ENCODE results near the gene GALNT18. TPM values are rescaled to one million over a fixed set of nuclear protein-coding genes. Genes with fewer than 3 reads are reported as not detected.
A peak's percentile ranks its signal among the peaks of the same experiment; 100 is the strongest.

The GALNT18 gene
- total RNA-seq, 1 donor = 11.7 TPM

DNA sequence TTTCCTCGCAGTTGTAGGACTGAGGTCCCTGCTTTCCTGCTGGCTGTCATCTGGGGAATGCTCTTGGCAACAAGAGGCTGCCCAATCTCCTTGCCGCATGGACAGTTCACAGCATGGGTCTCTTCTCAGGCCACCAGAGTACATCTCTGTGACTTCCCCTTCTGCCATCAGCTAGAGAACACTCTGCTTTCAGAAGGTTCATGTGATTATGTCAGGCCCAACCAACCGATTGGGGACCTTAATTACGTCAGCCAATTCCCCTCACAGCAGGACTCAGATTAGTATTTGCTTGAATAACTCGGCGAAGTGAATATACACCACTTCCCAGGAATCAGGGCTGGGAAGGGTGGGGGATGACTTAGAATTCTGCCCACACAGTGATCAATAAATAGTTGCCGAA, 206.8 kb downstream of the GALNT18 start:
- TF ChIP-seq, protein P1, sequence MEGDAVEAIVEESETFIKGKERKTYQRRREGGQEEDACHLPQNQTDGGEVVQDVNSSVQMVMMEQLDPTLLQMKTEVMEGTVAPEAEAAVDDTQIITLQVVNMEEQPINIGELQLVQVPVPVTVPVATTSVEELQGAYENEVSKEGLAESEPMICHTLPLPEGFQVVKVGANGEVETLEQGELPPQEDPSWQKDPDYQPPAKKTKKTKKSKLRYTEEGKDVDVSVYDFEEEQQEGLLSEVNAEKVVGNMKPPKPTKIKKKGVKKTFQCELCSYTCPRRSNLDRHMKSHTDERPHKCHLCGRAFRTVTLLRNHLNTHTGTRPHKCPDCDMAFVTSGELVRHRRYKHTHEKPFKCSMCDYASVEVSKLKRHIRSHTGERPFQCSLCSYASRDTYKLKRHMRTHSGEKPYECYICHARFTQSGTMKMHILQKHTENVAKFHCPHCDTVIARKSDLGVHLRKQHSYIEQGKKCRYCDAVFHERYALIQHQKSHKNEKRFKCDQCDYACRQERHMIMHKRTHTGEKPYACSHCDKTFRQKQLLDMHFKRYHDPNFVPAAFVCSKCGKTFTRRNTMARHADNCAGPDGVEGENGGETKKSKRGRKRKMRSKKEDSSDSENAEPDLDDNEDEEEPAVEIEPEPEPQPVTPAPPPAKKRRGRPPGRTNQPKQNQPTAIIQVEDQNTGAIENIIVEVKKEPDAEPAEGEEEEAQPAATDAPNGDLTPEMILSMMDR (IDR thresholded peaks at IDR 0.05; ENCODE audit: insufficient read depth, low read depth, low read length) = no peak
- no peak for DNase-seq (ENCODE audit: low read depth)
- no peak overlapping the region for H3K4me3 ChIP-seq (ENCODE audit: low read depth, low read length)

DNA sequence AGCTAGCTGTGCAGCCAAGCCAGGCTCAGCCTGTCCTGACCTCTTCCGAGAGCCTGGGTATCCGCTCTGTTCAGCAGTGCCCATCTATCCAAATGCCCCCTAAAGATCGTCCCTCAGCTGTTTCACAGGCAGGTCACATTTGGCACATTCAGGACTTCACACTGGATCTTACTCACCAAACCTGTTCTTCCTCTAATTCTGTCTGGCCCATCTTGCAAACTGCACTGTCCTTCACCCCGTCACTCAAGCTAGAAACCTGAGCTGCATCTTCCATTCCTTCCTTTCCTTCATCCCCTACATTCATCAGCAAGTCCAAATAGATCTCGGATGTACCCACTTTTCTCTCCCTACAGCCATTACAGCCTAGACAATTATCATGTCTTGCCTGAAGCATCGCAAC, 208.0 kb downstream of the GALNT18 start:
- no peak overlapping the region for H3K4me3 ChIP-seq (ENCODE audit: low read depth, low read length)
- TF ChIP-seq, protein P1 (IDR thresholded peaks at IDR 0.05; ENCODE audit: insufficient read depth, low read depth, low read length) = no peak
- no peak for DNase-seq (ENCODE audit: low read depth)

DNA sequence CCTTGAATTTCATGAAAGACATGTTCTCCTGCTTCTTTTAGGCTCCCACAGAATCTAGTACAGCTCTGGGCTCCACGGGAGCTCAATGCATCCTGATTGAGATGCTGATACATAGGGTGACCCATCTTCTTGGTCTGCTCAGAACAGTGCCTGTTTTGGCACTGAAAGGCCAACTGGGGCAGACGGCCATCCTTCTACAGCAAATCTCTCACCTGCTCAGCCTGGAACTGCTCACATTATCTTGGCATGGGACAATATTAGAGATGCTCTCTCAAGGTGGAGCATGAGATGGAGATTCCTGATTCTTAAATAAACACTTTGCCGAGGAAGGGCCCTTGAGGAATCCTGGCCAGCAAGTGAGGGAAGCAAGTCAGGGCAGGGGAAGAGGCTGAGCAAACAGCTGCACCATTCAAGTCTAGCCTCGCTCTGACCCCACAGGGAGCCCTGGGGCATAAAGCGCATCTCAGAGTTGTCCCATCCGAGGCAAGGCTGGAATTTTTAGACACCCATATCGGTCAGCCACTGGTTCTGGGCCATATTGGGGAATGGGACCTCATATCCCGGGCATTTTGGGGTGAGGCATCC, 210.3 kb downstream of the GALNT18 start:
- TF ChIP-seq, protein P1 (IDR thresholded peaks at IDR 0.05; ENCODE audit: insufficient read depth, low read depth, low read length) = no peak
- no peak overlapping the region for H3K4me3 ChIP-seq (ENCODE audit: low read depth, low read length)
- no peak for DNase-seq (ENCODE audit: low read depth)

DNA sequence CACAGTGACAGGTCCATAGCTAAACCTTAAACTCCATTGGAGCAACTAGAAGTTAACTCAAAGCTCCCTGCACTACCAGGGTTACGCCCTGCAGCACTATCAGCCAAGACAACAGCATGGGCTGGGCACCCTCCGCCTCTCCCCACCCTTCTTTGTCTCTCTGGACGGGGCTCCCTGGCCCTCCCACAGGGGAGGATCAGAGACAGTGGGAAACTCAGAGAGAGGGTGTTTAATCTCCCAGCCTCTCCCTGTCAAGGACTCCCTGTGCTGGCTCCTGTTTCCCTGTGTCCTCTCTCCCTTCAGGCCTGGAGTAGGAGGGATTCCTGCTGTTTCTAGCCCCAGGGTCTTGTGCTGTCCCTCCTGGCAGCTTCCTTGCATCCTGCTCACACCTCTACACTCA, 211.9 kb downstream of the GALNT18 start:
- TF ChIP-seq, protein P1 (IDR thresholded peaks at IDR 0.05; ENCODE audit: insufficient read depth, low read depth, low read length) = no peak
- no peak overlapping the region for H3K4me3 ChIP-seq (ENCODE audit: low read depth, low read length)
- no peak for DNase-seq (ENCODE audit: low read depth)

DNA sequence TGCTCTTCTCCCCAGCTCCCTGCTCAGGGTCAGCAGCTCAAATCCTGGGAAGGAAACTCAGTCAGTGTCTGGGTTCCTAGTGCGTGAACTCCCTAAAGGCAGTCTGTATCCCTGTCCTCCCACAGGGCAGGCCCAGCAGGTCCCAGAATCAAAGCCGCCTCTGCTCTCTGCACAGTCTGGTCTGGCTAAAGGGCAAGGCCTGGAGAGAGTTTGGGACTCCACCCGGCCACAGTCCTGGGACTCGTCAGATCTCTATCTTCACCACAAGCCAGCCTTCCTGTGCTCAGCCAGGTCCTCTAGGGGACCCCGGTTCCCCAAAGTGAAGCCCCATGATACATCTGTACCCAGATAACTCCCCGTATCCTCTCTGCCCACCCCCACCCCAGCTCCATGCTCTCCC, 212.6 kb downstream of the GALNT18 start:
- H3K4me3 ChIP-seq (ENCODE audit: low read depth, low read length) = no peak overlapping the region
- TF ChIP-seq, protein P1 (IDR thresholded peaks at IDR 0.05; ENCODE audit: insufficient read depth, low read depth, low read length) = no peak
- DNase-seq (ENCODE audit: low read depth) = peak; percentile 19

DNA sequence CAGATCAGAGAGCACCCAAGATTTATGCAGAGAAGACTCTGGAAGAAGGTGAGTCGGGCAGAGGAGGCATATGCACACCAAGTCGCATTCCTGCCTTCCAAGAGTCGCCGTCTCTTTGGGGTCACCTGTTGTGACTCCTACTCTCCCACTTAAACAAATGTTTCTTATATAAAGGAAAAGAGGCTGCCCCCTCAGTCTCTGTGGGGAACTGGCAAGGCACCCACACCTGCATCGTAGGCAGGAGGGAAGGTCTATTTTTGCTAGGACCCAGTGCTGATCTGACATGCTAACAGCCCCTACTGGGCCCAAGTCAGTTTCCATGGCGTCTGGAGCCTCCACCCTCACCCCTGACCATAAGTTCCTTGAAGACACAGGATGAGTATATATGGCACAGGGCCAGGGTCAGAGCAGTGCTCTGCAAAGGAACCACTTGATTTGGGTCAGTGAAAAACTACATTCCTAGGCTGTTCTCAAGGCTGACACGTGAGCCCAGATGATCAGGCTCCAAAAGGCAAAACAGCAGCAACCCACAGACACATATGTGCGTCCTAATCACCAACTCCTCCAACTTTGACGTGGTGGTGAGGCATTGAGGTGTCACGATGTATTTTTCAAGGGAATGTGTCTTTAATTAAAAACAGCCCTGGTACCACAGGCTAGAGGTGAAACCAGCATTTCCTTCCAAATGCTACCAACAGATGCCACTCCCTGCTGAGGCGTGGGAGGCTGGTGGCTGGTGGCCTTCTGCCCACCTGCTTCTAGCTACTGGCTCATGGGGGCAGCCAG, 213.2 kb downstream of the GALNT18 start:
- peak; percentile 71 for DNase-seq (ENCODE audit: low read depth)
- H3K4me3 ChIP-seq (ENCODE audit: low read depth, low read length) = no peak overlapping the region
- TF ChIP-seq, protein P1 (IDR thresholded peaks at IDR 0.05; ENCODE audit: insufficient read depth, low read depth, low read length) = no peak
